AG04449 (cell line): ENCODE results near the gene KCNK3.

Source experiments
- CTCF ChIA-PET: fragments of 350-600 bp; formaldehyde crosslinking; extraction: SDS; loops from one replicate; lab custom pipeline; 2021; ENCODE audit warnings: antibody characterized with exemption; lab: Yijun Ruan, JAX
- POLR2A ChIA-PET: fragments of 400-600, 350-600 bp; formaldehyde crosslinking; extraction: SDS; loops from one replicate; lab custom pipeline; 2020; ENCODE audit warnings: antibody characterized with exemption, inconsistent platforms; lab: Yijun Ruan, JAX
- DNase-seq: peaks from one replicate; pipeline ENCODE4 v3.0.0-alpha.2; 2010; ENCODE audit warnings: low read depth, low spot score
- H3K4me3 ChIP-seq: 2 replicates; pipeline ENCODE4 v1.5.1; 2011; ENCODE audit warnings: low read depth, mild to moderate bottlenecking, control low read depth, low read length
- TF ChIP-seq, protein P1 (sequence below): IDR thresholded peaks from one replicate; pipeline ENCODE4 v1.5.1; 2011; ENCODE audit warnings: mild to moderate bottlenecking, moderate library complexity, low read length, control low read depth, inconsistent platforms; ENCODE audit not compliant: insufficient read depth; ENCODE audit errors: missing control alignments

Gene KCNK3

DNA sequence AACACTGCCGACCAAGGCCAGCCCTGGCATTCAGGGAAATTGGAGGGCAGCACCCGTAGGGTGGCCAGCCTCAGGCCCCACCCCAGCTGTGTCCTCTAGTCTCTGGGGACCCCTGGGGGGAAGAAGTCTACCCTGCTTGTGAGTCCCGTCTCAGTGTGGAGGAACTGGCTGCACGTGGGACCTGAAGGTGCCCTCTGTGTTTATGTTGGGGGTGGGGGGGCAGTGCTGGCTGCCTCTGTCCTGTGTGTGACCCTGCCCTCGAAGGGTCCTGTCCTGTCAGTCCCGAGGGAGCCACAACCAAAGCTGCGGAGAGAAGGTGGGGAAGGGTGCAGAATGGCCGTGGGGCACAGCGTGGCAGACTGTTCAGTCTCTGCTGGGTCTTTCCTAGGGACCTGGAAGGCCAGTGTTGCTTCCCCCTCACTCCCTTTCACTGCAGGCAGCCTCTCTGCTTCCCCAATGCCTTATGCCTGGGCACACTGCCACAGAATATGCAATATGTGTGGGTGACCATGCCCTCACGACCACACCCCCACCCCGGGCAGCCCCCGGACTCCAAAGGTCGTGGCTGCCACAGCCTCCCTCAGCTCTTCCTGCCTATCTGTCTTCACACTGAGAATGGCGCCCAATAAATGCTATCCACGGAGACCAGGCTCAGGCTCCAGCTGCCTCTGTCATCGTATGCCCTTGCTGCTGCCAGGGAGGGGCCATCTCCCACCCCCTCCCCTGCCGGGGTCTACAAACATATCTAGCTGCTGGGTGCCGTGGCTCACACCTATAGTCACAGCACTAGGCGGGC is 38.2 kb downstream of the KCNK3 start:
- POLR2A ChIA-PET: no interaction called here
- TF ChIP-seq, protein P1, sequence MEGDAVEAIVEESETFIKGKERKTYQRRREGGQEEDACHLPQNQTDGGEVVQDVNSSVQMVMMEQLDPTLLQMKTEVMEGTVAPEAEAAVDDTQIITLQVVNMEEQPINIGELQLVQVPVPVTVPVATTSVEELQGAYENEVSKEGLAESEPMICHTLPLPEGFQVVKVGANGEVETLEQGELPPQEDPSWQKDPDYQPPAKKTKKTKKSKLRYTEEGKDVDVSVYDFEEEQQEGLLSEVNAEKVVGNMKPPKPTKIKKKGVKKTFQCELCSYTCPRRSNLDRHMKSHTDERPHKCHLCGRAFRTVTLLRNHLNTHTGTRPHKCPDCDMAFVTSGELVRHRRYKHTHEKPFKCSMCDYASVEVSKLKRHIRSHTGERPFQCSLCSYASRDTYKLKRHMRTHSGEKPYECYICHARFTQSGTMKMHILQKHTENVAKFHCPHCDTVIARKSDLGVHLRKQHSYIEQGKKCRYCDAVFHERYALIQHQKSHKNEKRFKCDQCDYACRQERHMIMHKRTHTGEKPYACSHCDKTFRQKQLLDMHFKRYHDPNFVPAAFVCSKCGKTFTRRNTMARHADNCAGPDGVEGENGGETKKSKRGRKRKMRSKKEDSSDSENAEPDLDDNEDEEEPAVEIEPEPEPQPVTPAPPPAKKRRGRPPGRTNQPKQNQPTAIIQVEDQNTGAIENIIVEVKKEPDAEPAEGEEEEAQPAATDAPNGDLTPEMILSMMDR: no peak
- no peak overlapping the region for H3K4me3 ChIP-seq
- DNase-seq: no peak
- CTCF ChIA-PET: interaction anchor here (1.1 to 22.6 kb wide), 5 partner anchors 13 to 153 kb away, joined by 3 to 698 read pairs (median 17); no protein-coding TSS in a partner anchor

DNA sequence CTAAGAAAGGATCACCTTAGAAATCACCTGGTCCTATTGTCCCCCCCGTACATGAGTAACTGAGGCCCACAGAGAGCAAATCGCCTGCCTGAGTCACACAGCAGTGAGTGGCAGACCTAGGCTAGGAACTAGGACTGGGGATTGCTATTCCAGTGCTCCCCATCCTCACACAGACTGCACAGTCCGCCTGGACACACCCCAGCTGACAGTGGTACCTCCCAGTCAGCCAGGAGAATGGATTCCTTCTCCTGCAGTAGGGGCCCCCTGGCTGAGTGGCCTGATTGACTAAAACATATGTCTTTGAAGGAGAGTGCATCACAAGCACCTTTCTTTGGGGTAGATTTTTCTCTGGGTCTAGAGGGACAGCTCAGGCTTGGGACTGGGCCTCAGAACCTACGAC is 39.2 kb downstream of the KCNK3 start:
- ChIA-PET CTCF (interaction anchor here (1.1 to 22.6 kb wide), 4 partner anchors 11 to 154 kb away, joined by 4 to 698 read pairs (median 42); no protein-coding TSS in a partner anchor), POLR2A (no interaction called here)
- no peak overlapping the region for H3K4me3 ChIP-seq
- TF ChIP-seq, protein P1: no peak
- no peak for DNase-seq

DNA sequence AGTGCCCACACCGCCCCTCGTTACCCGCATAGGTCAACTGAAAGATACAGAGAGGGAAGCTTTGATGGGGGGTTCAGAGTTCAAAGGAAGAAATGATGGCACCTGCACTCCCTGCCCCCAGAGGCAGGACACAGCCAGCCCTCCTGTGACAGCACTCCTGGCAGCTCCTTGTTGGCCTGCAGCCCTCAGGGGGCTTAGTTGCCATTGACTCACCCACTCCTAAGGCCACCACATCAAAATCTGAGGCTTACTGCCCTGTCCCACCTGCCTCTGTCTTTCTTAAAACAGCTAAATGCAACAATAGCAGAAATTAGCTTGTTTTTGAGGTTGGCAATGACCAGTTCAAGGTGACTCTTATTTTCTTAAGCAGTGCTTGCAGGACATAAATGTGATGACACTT is 39.9 kb downstream of the KCNK3 start:
- no peak for DNase-seq
- no peak overlapping the region for H3K4me3 ChIP-seq
- ChIA-PET POLR2A (no interaction called here), CTCF (interaction anchor here (1.1 to 22.6 kb wide), 5 partner anchors 10 to 155 kb away, joined by 4 to 698 read pairs (median 7); no protein-coding TSS in a partner anchor)
- TF ChIP-seq, protein P1: no peak

DNA sequence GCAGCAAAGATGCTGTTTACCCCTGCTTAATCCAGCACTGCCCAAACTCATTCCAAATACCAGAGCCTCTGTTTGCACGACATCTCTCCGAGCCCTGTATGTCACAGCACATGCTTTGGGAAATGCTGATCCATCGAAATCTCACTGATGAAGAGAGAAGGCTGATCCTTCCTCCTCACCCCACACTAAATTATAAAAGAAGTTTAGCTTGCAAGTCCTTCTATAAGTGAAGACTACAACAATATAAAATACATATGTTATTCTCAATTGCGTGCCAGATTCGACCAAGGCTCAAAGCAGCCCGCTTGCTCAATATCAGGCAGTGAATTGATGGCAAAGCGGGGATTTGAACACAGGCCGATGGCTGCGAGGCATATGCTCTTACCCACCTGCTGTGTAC is 40.9 kb downstream of the KCNK3 start:
- H3K4me3 ChIP-seq: no peak overlapping the region
- DNase-seq: no peak
- TF ChIP-seq, protein P1: no peak
- ChIA-PET POLR2A (no interaction called here), CTCF (interaction anchor here (1.3 to 22.6 kb wide), 3 partner anchors 13 to 123 kb away, joined by 5 to 698 read pairs (median 76); no protein-coding TSS in a partner anchor)

DNA sequence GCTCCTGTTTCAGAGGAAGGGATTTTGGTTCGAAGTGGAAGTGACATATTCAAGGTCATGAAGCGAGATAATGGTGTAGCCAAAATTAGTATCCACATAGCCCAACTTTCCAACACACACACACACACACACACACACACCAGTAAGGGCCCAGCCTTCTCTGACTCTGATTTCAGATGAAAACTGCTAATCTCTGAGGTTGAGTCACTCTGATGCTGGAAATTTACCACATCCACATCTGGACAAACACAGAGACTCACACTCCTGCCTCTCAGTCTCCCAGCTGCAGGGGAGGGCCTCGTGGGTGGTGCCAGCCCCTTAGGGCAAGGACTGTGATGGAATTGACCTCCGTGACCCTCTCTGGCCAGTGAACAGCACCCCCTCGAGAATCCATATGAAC is 42.6 kb downstream of the KCNK3 start:
- ChIA-PET CTCF (interaction anchor here (2.0 to 22.6 kb wide), 3 partner anchors 12 to 157 kb away, joined by 7 to 698 read pairs (median 76); no protein-coding TSS in a partner anchor), POLR2A (interaction anchor here (0.5 kb wide), 1 partner anchor 10 kb away, joined by 4 read pairs; no protein-coding TSS in a partner anchor)
- peak; percentile 54 for DNase-seq
- no peak overlapping the region for H3K4me3 ChIP-seq
- TF ChIP-seq, protein P1: no peak

DNA sequence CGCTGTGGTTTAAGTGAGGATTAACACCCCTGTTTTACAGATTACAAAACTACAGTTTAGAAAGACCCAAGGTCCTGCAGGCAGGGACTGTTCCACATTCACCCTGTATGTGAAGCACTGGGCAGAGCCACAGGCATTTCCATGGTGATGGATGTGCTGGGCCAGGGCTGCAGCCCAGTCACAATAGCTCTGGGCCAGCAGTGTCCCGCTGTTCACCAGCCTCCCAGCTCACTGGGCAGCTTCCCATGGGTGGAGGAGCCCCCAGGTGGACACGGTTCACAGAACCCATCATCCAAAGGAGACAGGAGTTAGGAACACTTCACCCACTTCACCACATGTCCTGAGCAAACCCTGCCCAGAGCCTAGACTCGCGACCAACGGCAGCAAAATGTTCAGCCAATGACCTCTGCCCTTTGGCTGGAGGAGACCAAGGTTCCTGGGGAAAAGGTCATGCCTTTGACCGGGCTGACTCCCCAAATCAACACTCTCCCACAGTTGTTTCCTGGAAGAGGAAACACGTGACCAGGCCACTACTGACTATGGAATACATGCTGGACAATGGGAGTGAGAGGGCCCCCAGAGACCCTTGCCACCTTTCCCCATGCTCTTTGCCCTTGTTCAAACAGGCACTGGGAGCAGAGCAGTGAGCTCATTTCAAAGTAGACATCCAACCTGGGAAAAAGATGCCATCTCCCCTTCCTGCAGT is 43.5 kb downstream of the KCNK3 start:
- POLR2A ChIA-PET: no interaction called here
- CTCF ChIA-PET: interaction anchor here (2.0 to 22.6 kb wide), 3 partner anchors 11 to 158 kb away, joined by 7 to 698 read pairs (median 76); no protein-coding TSS in a partner anchor
- TF ChIP-seq, protein P1: no peak
- DNase-seq: no peak
- no peak overlapping the region for H3K4me3 ChIP-seq
